ENCODE measurements around the gene KNCN. TPM values are rescaled to one million over a fixed set of nuclear protein-coding genes. Genes with fewer than 3 reads are reported as not detected.
A peak's percentile ranks its signal among the peaks of the same experiment; 100 is the strongest.

KNCN gene
- total RNA-seq, 1 donor: not detected

DNA sequence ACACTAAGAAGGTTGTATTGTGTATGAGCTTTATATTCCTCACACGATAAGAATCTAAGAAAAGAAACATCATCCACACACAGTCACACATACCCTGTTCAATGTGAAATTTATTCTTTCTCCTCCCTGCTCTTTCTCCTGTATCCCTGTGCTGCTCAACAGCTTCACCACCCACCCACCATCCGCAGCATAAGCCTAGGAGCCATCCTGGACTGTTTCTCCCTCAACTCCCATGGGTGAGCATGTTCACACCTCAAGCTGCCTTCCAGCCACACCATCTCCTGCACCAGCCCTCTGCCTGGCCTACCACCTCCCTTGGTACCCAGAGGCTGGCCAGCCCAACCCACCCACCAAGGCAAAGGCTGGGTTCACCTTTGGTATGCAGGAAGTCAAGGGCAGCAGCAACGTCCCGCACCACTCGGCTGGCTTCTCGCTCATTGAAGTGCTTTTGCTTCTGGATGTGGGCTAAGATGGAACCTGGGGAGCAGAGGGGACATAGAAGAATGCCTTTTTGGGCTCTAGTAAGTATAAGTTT is 20.3 kb upstream of the KNCN start:
- no peak overlapping the region for H3K4me3 ChIP-seq (ENCODE audit: low read depth, low read length)
- TF ChIP-seq, protein P1, sequence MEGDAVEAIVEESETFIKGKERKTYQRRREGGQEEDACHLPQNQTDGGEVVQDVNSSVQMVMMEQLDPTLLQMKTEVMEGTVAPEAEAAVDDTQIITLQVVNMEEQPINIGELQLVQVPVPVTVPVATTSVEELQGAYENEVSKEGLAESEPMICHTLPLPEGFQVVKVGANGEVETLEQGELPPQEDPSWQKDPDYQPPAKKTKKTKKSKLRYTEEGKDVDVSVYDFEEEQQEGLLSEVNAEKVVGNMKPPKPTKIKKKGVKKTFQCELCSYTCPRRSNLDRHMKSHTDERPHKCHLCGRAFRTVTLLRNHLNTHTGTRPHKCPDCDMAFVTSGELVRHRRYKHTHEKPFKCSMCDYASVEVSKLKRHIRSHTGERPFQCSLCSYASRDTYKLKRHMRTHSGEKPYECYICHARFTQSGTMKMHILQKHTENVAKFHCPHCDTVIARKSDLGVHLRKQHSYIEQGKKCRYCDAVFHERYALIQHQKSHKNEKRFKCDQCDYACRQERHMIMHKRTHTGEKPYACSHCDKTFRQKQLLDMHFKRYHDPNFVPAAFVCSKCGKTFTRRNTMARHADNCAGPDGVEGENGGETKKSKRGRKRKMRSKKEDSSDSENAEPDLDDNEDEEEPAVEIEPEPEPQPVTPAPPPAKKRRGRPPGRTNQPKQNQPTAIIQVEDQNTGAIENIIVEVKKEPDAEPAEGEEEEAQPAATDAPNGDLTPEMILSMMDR (IDR thresholded peaks at IDR 0.05; ENCODE audit: insufficient read depth, low read depth, low read length): no peak

GRCh38 chr1:46569884-46570725 is 18.7 kb upstream of the KNCN start:
- no peak overlapping the region for H3K4me3 ChIP-seq (ENCODE audit: low read depth, low read length)
- peak; percentile 53 for DNase-seq (ENCODE audit: low read depth)
- TF ChIP-seq, protein P1 (IDR thresholded peaks at IDR 0.05; ENCODE audit: insufficient read depth, low read depth, low read length): no peak

More for the DNA sequence above, 20.3 kb upstream of the KNCN start:
- no peak for DNase-seq (ENCODE audit: low read depth)

DNA sequence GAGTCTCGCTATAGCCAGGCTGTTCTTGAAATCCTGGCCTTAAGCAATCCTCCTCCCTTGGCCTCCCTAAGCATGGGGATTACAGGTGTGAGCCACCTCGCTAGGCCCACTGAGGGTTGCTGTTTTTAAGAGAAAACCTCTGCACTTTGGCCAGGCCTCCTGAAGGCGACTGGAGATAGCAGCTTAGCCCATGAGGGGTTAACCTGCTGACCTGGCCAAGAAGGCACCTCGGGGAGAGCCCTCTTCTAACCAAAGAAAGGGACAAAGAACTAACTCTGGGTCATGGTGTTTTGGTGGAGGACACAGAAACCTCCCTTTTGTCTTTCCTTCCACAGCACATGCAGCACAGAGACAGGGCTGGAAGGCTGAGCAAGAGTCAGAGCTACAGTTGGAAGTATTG is 17.7 kb upstream of the KNCN start:
- no peak for DNase-seq (ENCODE audit: low read depth)
- H3K4me3 ChIP-seq (ENCODE audit: low read depth, low read length): no peak overlapping the region
- TF ChIP-seq, protein P1 (IDR thresholded peaks at IDR 0.05; ENCODE audit: insufficient read depth, low read depth, low read length): no peak

DNA sequence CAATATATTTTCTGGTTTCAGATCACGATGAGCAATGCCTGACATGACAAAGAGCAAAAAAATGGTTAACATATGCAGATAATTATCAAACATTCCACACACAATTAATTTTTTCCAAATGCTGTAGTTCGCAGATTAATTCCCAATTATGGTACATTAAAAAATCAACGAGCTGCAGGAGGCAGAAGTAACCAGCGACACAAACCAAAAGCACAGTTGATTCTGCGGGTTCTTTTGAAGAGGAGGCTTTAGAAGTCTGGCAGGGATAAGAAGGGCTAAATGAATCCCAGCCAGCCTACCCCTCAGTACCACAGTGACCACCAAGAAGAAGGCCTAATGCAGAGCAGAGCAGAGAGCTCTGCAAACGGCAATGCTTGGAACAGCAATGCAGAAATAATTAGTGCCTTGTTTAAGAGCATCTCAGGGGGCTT is 17.0 kb upstream of the KNCN start:
- no peak overlapping the region for H3K4me3 ChIP-seq (ENCODE audit: low read depth, low read length)
- TF ChIP-seq, protein P1 (IDR thresholded peaks at IDR 0.05; ENCODE audit: insufficient read depth, low read depth, low read length): no peak
- no peak for DNase-seq (ENCODE audit: low read depth)

DNA sequence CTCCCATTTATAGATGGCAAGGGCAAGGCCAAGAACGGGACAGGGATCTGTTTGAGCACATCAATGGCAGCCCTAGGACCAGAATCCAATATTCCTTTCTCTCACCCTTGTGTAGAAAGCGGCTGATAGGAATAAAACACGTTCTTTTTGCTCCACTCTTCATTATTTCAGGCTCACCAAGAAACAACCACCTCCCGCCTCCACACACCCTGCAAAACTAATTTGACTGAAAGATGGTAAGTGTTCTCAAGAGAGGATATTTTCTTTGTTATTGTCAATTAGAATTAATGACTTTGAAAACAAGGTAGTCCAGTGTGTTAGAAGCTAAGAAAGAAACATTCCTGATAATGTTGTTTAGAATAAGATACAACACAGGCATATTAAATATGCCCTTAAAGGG is 11.9 kb upstream of the KNCN start:
- TF ChIP-seq, protein P1 (IDR thresholded peaks at IDR 0.05; ENCODE audit: insufficient read depth, low read depth, low read length): no peak
- H3K4me3 ChIP-seq (ENCODE audit: low read depth, low read length): no peak overlapping the region
- DNase-seq (ENCODE audit: low read depth): no peak

GRCh38 chr1:46562498-46562897 is 11.1 kb upstream of the KNCN start:
- TF ChIP-seq, protein P1 (IDR thresholded peaks at IDR 0.05; ENCODE audit: insufficient read depth, low read depth, low read length): no peak
- H3K4me3 ChIP-seq (ENCODE audit: low read depth, low read length): no peak overlapping the region
- DNase-seq (ENCODE audit: low read depth): no peak
